ENCODE results near the gene LIN7A.

DNA sequence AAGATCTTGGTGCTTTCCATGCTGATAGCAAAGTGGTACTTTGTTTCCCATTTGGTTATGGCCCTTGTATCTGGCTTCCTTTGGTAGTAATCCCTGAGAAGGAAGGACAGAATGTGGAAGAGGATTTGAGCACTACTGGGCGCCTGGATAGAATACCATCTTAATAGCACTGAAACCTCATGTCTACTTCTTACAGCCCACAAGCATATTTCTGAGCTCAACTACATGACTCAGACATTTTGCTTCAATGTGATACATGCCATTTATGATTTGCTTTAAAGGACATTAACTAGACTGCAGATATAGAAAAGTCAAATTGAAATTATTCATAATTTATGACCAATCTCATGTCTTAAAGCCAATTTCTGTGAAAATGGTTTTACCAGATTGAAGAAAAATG, 80.4 kb downstream of the LIN7A start:
- TF ChIP-seq POLR2A (IDR thresholded peaks at IDR 0.05) = no peak
- TF ChIP-seq, protein P1, sequence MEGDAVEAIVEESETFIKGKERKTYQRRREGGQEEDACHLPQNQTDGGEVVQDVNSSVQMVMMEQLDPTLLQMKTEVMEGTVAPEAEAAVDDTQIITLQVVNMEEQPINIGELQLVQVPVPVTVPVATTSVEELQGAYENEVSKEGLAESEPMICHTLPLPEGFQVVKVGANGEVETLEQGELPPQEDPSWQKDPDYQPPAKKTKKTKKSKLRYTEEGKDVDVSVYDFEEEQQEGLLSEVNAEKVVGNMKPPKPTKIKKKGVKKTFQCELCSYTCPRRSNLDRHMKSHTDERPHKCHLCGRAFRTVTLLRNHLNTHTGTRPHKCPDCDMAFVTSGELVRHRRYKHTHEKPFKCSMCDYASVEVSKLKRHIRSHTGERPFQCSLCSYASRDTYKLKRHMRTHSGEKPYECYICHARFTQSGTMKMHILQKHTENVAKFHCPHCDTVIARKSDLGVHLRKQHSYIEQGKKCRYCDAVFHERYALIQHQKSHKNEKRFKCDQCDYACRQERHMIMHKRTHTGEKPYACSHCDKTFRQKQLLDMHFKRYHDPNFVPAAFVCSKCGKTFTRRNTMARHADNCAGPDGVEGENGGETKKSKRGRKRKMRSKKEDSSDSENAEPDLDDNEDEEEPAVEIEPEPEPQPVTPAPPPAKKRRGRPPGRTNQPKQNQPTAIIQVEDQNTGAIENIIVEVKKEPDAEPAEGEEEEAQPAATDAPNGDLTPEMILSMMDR (IDR thresholded peaks at IDR 0.05) = no peak
- TF ChIP-seq EP300 (IDR thresholded peaks at IDR 0.05) = no peak
